GM13977 (cell line): Measurements from ENCODE around the gene MGAT5.

Source experiments
- DNase-seq: peaks from one replicate; pipeline ENCODE4 v3.0.0; 2012; ENCODE audit warnings: low spot score
- in situ Hi-C: fragments of 300-500 bp; cut with MboI; formaldehyde crosslinking; loops from one replicate; pipeline ENCODE4 v1.12.0; 2022; ENCODE audit warnings: low sequenced_read_pairs, low pct_unique_long_range_greater_than_20kb, mixed read lengths, inconsistent platforms; ENCODE audit not compliant: unreplicated experiment
- TF ChIP-seq, protein P1 (sequence below): IDR thresholded peaks from 2 replicates; pipeline ENCODE4 v1.5.1; 2012; ENCODE audit warnings: mild to moderate bottlenecking, control low read depth; ENCODE audit not compliant: insufficient read depth; ENCODE audit errors: extremely low read depth, missing control alignments

The MGAT5 gene

DNA sequence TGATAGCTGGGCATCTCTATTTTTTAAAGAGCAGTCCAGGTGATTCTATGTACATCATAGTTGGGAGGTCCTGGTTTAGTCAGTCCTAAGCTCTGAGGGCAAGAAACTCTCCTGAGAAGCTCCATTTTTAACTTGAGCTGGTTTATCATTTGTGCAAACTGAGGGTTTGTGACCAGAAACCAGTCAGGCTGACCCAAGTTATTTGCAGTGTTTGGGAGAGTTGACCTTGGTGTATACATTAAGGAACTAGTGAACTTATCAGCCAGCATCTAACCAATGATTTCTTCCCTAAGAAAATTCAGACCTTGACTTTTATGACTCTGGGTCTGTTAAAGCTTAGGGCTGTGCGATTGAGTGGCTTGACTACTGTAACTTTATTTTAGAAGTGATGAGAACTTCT lies 10.6 kb upstream of the MGAT5 start:
- DNase-seq, result no peak
- TF ChIP-seq, protein P1, sequence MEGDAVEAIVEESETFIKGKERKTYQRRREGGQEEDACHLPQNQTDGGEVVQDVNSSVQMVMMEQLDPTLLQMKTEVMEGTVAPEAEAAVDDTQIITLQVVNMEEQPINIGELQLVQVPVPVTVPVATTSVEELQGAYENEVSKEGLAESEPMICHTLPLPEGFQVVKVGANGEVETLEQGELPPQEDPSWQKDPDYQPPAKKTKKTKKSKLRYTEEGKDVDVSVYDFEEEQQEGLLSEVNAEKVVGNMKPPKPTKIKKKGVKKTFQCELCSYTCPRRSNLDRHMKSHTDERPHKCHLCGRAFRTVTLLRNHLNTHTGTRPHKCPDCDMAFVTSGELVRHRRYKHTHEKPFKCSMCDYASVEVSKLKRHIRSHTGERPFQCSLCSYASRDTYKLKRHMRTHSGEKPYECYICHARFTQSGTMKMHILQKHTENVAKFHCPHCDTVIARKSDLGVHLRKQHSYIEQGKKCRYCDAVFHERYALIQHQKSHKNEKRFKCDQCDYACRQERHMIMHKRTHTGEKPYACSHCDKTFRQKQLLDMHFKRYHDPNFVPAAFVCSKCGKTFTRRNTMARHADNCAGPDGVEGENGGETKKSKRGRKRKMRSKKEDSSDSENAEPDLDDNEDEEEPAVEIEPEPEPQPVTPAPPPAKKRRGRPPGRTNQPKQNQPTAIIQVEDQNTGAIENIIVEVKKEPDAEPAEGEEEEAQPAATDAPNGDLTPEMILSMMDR, result no peak
- in situ Hi-C loops, result loop anchor here (25.0 kb wide), 2 partner anchors 169 to 381 kb away; no protein-coding TSS in a partner anchor

DNA sequence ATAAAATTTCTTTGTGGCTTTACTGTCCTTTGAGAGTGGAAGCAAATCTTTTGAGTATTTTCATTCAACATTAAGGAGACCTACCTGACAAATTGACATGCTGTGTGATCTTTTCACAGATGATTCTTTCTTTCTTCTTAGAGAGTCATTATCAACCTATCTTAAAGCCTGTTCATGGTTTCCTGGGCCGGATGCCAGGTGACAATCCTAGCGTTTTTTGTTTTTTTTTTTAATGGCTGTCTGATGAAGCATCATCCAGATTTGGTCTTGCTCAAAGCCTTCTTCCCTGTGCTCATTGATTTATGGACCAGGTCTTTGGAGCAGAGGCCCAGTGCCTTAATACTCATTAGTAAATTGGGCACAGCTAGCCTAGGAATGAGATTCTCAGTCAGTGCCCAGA lies 9.8 kb upstream of the MGAT5 start:
- TF ChIP-seq, protein P1, result no peak
- in situ Hi-C loops, result loop anchor here (25.0 kb wide), 2 partner anchors 168 to 382 kb away; no protein-coding TSS in a partner anchor
- no peak for DNase-seq

GRCh38 chr2:134244587-134244986 lies 9.3 kb upstream of the MGAT5 start:
- DNase-seq, result no peak
- in situ Hi-C loops, result loop anchor here (25.0 kb wide), 2 partner anchors 168 to 382 kb away; no protein-coding TSS in a partner anchor
- TF ChIP-seq, protein P1, result peak; percentile 38

DNA sequence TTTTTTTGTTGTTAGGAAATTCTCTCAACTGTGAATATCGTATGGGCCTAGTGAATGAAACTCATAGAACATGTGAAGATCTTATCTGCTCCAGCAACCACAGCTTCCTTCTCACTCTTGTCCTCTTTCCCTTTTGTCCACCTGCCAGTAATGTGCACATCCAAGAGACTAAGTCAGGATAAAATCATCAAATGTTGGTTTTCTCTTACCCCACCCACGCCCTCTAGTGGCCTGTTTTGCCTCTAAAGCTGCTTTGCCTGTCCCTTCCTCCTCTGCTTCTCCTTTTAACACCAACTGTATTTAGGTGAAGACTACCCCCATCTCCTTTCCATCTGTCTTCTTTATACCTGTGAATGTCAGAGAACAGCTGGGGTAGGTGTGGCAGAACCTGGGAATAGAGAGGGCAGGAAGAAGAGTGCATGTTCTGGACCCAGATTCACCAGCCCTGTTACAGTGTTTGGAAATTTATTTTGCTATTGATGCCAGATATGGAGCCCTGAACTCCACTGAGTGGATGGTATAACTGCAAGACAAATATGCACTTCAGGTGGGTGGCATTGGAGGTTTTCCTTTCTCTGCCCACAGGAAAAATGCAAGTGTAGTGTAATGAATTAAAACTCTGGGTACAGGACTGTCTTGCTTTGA lies 8.4 kb upstream of the MGAT5 start:
- in situ Hi-C loops, result loop anchor here (25.0 kb wide), 2 partner anchors 167 to 383 kb away; no protein-coding TSS in a partner anchor
- TF ChIP-seq, protein P1, result peak; percentile 79
- peak; percentile 33 for DNase-seq

GRCh38 chr2:134246154-134246874 lies 7.6 kb upstream of the MGAT5 start:
- in situ Hi-C loops, result loop anchor here (25.0 kb wide), 2 partner anchors 166 to 384 kb away; no protein-coding TSS in a partner anchor
- TF ChIP-seq, protein P1, result no peak
- no peak for DNase-seq

GRCh38 chr2:134247679-134248078 lies 6.2 kb upstream of the MGAT5 start:
- in situ Hi-C loops, result loop anchor here (25.0 kb wide), 2 partner anchors 165 to 385 kb away; no protein-coding TSS in a partner anchor
- peak; percentile 18 for DNase-seq
- TF ChIP-seq, protein P1, result no peak
